Measurements from ENCODE around the gene ANO8. TPM values are rescaled to one million over a fixed set of nuclear protein-coding genes. Genes with fewer than 3 reads are reported as not detected.
A peak's percentile ranks its signal among the peaks of the same experiment; 100 is the strongest.

ANO8 gene
- 18.9 and 21.9 TPM in 2 replicates for total RNA-seq (2021)
- long read RNA-seq, partial matches to known transcripts = 3 of 5 reads
- long read RNA-seq, other reads (novel, unspliced or antisense) = 1 of 5 reads

GRCh38 chr19:17334414-17335409, at the start of gene ANO8:
Gene ANO8, minus strand, starts transcription at chr19:17334855. Its CDS starts 185 bp downstream, at chr19:17334670.
- peak within 1 kb of the TSS; percentile 72 for H3K14ac ChIP-seq (ENCODE audit: insufficient read depth, low read length)

More at GRCh38 chr19:17334414-17335409, at the start of gene ANO8:
- H2BK12ac ChIP-seq (ENCODE audit: insufficient read length, low read depth, low read length) = no peak within 1 kb of the TSS
- peak; percentile 97 for DNase-seq
- H3K4me2 ChIP-seq (ENCODE audit: insufficient read depth, insufficient read length, low read length) = peak within 1 kb of the TSS; percentile 74
- no CpG with 5 or more reads among the region's 86 CpGs for WGBS (ENCODE audit: extremely low coverage, insufficient read length, low lambda C conversion rate)
- Mint-ChIP-seq H3K27me3 (ENCODE audit: low read depth) (peaks cover 5% of the 10 kb centered on the region), H3K36me3 (ENCODE audit: insufficient read depth in 1 of 3, low read depth in 3 of 3) (peaks cover 11 to 34% (median 31%) of the 10 kb centered on the region in 3 experiments), H3K9me3 (no peaks in the 10 kb centered on the region; a peak in 1 of 5 replicates), H3K4me1 (peaks cover 17 to 43% of the 10 kb centered on the region in 2 experiments), H3K27ac (peak within 1 kb of the TSS; percentile 48 to 77 (median 49); a peak in 4 of 7 replicates), H3K4me3 (peak within 1 kb of the TSS; percentile 67 to 87)
- H3K23ac ChIP-seq (ENCODE audit: insufficient read length, low read depth, low read length) = no peak within 1 kb of the TSS
- peaks cover 21% of the 10 kb centered on the region for H3K23me2 ChIP-seq (ENCODE audit: insufficient read length, low read depth, low read length, poor library complexity, severe bottlenecking)
- no peak for TF ChIP-seq CTCF (conservative IDR thresholded peaks at IDR 0.05)
- no peaks in the 10 kb centered on the region for H3K79me2 ChIP-seq (ENCODE audit: insufficient read depth, low read length)
- no peak within 1 kb of the TSS for H2BK120ac ChIP-seq (ENCODE audit: low read depth, low read length, poor library complexity, severe bottlenecking)
- no peak within 1 kb of the TSS for H2BK5ac ChIP-seq (ENCODE audit: insufficient read length, low read length)
- peak within 1 kb of the TSS; percentile 56 for H3K18ac ChIP-seq (ENCODE audit: insufficient read length, low read depth, low read length)
- peaks cover 2% of the 10 kb centered on the region; the same call in 1 of the 2 replicates for H3K4me1 ChIP-seq (ENCODE audit: insufficient read depth, low read length)
- H4K20me1 ChIP-seq (ENCODE audit: control insufficient read depth, insufficient read depth, insufficient read length) = no peaks in the 10 kb centered on the region
- H3K79me1 ChIP-seq (ENCODE audit: insufficient read depth, low read depth, low read length, poor library complexity, severe bottlenecking) = no peaks in the 10 kb centered on the region
- H2AFZ ChIP-seq (ENCODE audit: low read length) = no peak within 1 kb of the TSS
- H2AK5ac ChIP-seq (ENCODE audit: insufficient read length, low read length) = no peak within 1 kb of the TSS
- H4K8ac ChIP-seq (replicated peaks; ENCODE audit: insufficient read length, low read depth, low read length) = no peak within 1 kb of the TSS
- H3K27ac ChIP-seq (ENCODE audit: insufficient read length, low read depth, low read length) = no peak within 1 kb of the TSS
- H4K5ac ChIP-seq (ENCODE audit: insufficient read length, low read depth, low read length) = no peak within 1 kb of the TSS
- H3K27me3 ChIP-seq (ENCODE audit: insufficient read depth, low read length) = no peaks in the 10 kb centered on the region
- no peak within 1 kb of the TSS for H2BK20ac ChIP-seq (ENCODE audit: low read depth, low read length, poor library complexity, severe bottlenecking)
- H3K4ac ChIP-seq (ENCODE audit: low read depth, low read length) = no peak within 1 kb of the TSS
- no peaks in the 10 kb centered on the region for H3K9me3 ChIP-seq (ENCODE audit: control insufficient read depth, low read depth, low read length)
- H3K56ac ChIP-seq (ENCODE audit: insufficient read length, low read depth, low read length) = no peak within 1 kb of the TSS
- no peak within 1 kb of the TSS for H4K91ac ChIP-seq (ENCODE audit: insufficient read length, low read depth, low read length)
- no peak within 1 kb of the TSS for H3T11ph ChIP-seq (ENCODE audit: low read length)
- no peak within 1 kb of the TSS for H2BK15ac ChIP-seq (ENCODE audit: low read depth, low read length)
- H3K9ac ChIP-seq (ENCODE audit: extremely low read depth, insufficient read length, low read length) = peak within 1 kb of the TSS; percentile 40
